Kidney epithelial cell (primary cell): ENCODE data around the gene MRM1. TPM values are rescaled to one million over a fixed set of nuclear protein-coding genes. Genes with fewer than 3 reads are reported as not detected.

Source experiments
- DNase-seq: peaks from one replicate; pipeline ENCODE4 v3.0.0-alpha.2; 2010; ENCODE audit warnings: low read depth
- H3K27me3 ChIP-seq: 2 replicates; pipeline ENCODE4 v1.6.0; 2011; ENCODE audit warnings: low read length; ENCODE audit not compliant: control insufficient read depth, insufficient read depth
- H3K36me3 ChIP-seq: 2 replicates; pipeline ENCODE4 v1.5.1; 2011; ENCODE audit warnings: low read length; ENCODE audit not compliant: control insufficient read depth, insufficient read depth
- H3K4me3 ChIP-seq: 2 replicates; pipeline ENCODE4 v1.5.1; 2011; ENCODE audit warnings: low read depth, mild to moderate bottlenecking, control low read depth, low read length
- total RNA-seq: library from RNA; depleted of rRNA; stranded (reverse); fragments of >200 nt; gene quantifications from 2 replicates; pipeline ENCODE4 v1.2.3, GENCODE V29; 2015
- TF ChIP-seq, protein P1 (sequence below): IDR thresholded peaks from 2 replicates; pipeline ENCODE4 v1.5.1; 2011; ENCODE audit warnings: mild to moderate bottlenecking, moderate library complexity, low read length, control low read depth, inconsistent platforms; ENCODE audit not compliant: insufficient read depth, poor library complexity, severe bottlenecking

MRM1 gene
- total RNA-seq, 1 donor from 2014 or later = 6.6 TPM

DNA sequence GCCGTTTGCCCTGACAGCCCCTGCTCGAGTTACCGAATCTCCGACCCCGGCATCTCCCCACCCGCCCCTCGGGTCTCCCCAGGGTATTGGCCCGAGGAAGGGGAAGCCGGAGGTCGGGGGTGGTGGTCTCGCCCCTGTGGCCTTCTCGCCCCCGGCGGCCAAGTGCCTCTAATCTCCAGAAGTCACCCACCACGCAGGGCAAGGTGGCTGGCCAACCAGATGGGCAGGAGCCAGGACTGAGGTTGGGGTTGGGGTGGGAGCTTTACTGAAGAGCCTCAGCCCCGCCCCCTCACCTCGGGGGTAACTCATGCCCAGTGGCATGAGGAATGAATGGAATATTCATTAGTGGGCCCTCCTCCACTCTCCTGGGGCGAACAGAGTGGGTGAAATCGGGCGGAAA is 9.1 kb upstream of the MRM1 start:
- Histone ChIP-seq H3K27me3 (no peaks in the 10 kb centered on the region), H3K36me3 (no peaks in the 10 kb centered on the region), H3K4me3 (peak overlapping the region; percentile 62)
- no peak for DNase-seq
- TF ChIP-seq, protein P1, sequence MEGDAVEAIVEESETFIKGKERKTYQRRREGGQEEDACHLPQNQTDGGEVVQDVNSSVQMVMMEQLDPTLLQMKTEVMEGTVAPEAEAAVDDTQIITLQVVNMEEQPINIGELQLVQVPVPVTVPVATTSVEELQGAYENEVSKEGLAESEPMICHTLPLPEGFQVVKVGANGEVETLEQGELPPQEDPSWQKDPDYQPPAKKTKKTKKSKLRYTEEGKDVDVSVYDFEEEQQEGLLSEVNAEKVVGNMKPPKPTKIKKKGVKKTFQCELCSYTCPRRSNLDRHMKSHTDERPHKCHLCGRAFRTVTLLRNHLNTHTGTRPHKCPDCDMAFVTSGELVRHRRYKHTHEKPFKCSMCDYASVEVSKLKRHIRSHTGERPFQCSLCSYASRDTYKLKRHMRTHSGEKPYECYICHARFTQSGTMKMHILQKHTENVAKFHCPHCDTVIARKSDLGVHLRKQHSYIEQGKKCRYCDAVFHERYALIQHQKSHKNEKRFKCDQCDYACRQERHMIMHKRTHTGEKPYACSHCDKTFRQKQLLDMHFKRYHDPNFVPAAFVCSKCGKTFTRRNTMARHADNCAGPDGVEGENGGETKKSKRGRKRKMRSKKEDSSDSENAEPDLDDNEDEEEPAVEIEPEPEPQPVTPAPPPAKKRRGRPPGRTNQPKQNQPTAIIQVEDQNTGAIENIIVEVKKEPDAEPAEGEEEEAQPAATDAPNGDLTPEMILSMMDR = no peak

DNA sequence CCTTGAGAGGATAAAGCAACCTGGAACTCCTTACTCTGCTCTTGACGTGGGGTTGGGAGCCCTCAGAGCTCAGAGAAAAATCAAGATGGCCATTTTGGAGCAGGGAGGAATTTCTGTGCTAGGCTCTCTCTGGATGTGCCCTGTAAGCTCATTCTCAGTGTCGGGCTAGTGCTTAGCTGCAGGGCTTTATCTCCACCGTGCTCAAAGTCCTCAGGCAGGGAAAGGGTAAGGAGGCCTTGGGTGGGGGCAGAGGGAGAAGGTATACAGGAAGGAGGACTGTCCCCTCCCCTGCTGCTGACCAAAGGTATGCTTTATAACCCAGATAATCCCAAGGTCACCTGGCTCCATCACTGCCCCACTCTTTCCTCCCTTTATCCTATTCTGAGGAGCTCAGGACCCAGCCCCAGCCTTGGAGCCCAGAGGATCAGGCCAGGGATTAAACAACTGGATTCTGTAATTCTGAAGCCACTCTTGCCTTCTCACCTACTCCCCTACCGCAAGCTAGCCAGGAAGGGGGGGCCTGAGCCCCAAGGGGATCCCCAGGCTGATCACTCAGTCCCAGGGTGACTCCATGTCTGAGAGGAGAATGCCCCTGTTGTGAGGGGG is 8.6 kb upstream of the MRM1 start:
- peak overlapping the region; percentile 62 for H3K4me3 ChIP-seq
- DNase-seq = no peak
- H3K36me3 ChIP-seq = no peaks in the 10 kb centered on the region
- H3K27me3 ChIP-seq = no peaks in the 10 kb centered on the region
- TF ChIP-seq, protein P1 = no peak

DNA sequence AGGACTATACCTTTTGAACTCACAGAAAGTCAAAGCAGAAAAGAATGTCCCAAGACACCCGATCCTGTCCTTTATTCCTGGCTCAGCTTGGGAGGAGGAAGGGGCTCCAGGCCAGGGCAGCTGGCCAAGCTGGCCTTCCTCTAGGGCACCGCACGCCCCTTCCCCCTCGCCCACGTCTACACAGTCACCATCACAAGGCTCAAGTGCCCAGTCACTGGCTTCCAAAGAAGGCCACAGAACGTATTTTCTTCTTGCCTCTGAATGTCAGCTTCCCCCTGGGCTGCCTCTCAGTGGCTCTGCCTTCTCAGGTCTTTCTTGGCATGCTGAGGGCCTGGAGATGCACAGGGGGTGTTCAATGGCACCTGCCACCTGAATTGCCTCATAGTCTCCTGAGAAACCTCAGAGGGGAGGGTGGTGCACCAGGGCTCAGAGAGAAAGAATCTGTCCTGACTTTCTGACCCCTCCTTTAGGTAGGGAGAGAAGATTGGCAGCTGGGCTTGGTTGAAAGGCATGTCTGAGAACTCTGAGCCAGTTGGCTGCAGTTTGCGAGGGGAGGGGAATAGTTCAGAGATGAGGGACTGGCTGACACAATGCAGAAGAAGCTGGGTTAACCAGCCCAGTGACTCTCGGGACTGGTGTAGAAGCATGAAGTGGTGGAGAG is 7.6 kb upstream of the MRM1 start:
- H3K27me3 ChIP-seq = no peaks in the 10 kb centered on the region
- TF ChIP-seq, protein P1 = no peak
- H3K36me3 ChIP-seq = no peaks in the 10 kb centered on the region
- no peak overlapping the region for H3K4me3 ChIP-seq
- no peak for DNase-seq

DNA sequence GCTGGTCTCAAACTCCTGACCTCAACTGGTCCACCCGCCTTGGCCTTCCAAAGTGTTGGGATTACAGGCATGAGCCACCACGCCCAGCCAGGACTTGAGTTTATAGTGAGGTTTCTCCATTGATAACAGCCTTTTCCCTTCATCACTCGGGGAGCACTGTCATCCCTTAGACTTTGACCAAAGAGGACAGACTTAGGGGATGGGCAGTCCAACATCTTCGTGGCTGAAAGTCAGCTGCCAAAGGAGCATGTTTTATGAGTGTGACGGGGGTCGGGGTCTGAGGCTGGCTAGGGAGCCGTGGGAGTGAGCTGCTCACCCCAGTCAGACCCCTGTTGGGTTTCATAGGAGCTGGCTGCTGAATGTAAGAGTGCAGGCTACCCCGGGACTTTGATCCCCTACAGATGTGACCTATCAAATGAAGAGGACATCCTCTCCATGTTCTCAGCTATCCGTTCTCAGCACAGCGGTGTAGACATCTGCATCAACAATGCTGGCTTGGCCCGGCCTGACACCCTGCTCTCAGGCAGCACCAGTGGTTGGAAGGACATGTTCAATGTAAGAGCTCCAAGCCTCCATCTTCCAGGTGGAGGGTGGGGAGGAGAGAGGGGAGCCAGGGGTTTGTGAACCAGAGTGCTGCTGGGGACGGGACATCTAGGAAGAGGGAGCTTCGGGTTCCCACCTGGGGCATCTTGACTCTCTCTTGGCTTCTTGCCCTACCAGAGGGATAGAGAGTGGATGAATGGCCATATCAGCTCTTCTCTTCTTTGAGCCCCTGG is 6.6 kb upstream of the MRM1 start:
- DNase-seq = no peak
- Histone ChIP-seq H3K4me3 (no peak overlapping the region), H3K27me3 (no peaks in the 10 kb centered on the region), H3K36me3 (no peaks in the 10 kb centered on the region)
- TF ChIP-seq, protein P1 = no peak

DNA sequence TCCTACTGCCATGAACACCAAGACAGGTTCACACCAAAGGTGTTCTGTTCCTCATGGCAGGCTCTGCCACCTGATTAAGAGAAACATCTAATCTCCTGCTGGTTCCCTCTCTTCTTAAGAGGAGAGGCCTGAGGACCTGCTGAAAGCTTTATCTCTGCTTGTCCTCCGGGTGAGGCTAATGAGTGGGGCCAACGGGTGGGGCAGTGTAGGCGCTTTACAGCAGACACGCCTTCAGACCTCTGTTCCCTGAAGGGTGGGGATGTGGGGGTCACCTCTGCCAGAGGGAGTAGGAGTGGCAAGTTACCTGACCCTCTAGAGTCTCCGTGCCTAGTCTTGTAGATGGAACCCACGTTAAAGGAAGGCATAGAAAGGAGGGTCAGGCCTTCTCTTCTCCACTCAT is 4.2 kb upstream of the MRM1 start:
- no peaks in the 10 kb centered on the region for H3K27me3 ChIP-seq
- DNase-seq = no peak
- H3K4me3 ChIP-seq = no peak overlapping the region
- no peaks in the 10 kb centered on the region for H3K36me3 ChIP-seq
- TF ChIP-seq, protein P1 = no peak
